ENCODE results near the gene KRT10. TPM values are rescaled to one million over a fixed set of nuclear protein-coding genes. Genes with fewer than 3 reads are reported as not detected.
A peak's percentile ranks its signal among the peaks of the same experiment; 100 is the strongest.
"Not testable (repeated sequence)": the region's sequence is repeated elsewhere in the genome, so short reads cannot be mapped to it uniquely, and the experiment has no call there.

Gene KRT10
- polyA plus RNA-seq (ENCODE audit: insufficient read length in 12 of 12) = 1,000 to 10,000 TPM in 1 of 12 donors, 100 to 1,000 TPM in 2, 10 to 100 TPM in 8, not detected in 1; 26.9 to 1,201 (median 45.0) TPM
- long read RNA-seq, donor 1, transcript KRT10-202 (2 exons, 583 nt) = major isoform, 7 of 66 reads
- long read RNA-seq, donor 1, partial matches to known transcripts = 59 of 66 reads
- long read RNA-seq, donor 1, other reads (novel, unspliced or antisense) = 0 of 66 reads
- long read RNA-seq, donor 2, transcript KRT10-202 (2 exons, 583 nt) = major isoform, 7 of 85 reads
- long read RNA-seq, donor 2, partial matches to known transcripts = 78 of 85 reads
- long read RNA-seq, donor 2, other reads (novel, unspliced or antisense) = 0 of 85 reads
- long read RNA-seq, donor 3, partial matches to known transcripts = 27 of 28 reads
- long read RNA-seq, donor 3, other reads (novel, unspliced or antisense) = 0 of 28 reads
- long read RNA-seq, donor 4, partial matches to known transcripts = 20 of 21 reads
- long read RNA-seq, donor 4, other reads (novel, unspliced or antisense) = 0 of 21 reads
- long read RNA-seq, donor 5, transcript KRT10-202 (2 exons, 583 nt) = major isoform, 8 of 90 reads
- long read RNA-seq, donor 5, partial matches to known transcripts = 82 of 90 reads
- long read RNA-seq, donor 5, other reads (novel, unspliced or antisense) = 0 of 90 reads
- long read RNA-seq, donor 6, partial matches to known transcripts = 29 of 38 reads
- long read RNA-seq, donor 6, other reads (novel, unspliced or antisense) = 7 of 38 reads
- long read RNA-seq, donor 7, transcript KRT10-201 (8 exons, 2,124 nt) = major isoform, 14 of 77 reads
- long read RNA-seq, donor 7, partial matches to known transcripts = 51 of 77 reads
- long read RNA-seq, donor 7, other reads (novel, unspliced or antisense) = 9 of 77 reads
- long read RNA-seq, donor 8, partial matches to known transcripts = 48 of 52 reads
- long read RNA-seq, donor 8, other reads (novel, unspliced or antisense) = 0 of 52 reads
- long read RNA-seq, donor 9, transcript KRT10-201 (8 exons, 2,124 nt) = major isoform, 49 of 181 reads
- long read RNA-seq, donor 9, partial matches to known transcripts = 128 of 181 reads
- long read RNA-seq, donor 9, other reads (novel, unspliced or antisense) = 0 of 181 reads
- long read RNA-seq, donor 10, partial matches to known transcripts = 46 of 49 reads
- long read RNA-seq, donor 10, other reads (novel, unspliced or antisense) = 0 of 49 reads
- long read RNA-seq, donor 11, transcript KRT10-202 (2 exons, 583 nt) = major isoform, 5 of 111 reads
- long read RNA-seq, donor 11, partial matches to known transcripts = 104 of 111 reads
- long read RNA-seq, donor 11, other reads (novel, unspliced or antisense) = 0 of 111 reads

DNA sequence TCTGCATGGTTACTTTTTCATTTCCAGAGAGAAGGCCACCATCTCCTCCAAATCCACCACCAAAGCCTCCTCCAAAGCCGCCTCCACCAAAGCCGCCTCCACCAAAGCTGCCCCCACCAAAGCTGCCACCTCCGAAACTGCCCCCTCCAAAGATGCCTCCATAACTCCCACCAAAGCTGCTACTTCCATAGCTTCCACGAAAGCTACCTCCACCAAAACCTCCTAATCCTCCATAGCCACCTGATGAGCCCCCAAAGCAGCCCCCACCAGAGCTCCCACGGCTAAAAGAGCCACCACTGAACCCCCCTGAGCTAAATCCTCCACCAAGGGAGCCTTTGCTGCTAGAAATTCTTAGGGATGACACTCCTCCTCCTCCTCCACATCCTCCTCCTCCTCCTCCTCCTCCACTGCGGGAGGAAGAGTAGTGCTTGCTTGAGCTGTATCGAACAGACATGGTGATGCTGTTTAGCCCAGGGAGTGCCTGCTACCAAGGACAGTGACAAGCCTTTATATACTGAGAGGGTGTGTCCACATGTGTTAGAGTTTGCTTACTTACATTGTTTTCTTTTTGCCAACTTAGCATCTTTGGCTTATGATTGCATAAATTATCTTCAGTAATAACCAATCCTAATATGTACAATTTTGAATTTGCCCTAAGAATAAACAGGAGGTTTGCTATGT is at the start of gene KRT10:
KRT10 (minus strand) TSS at position 483 of the 681 bp plus-strand sequence; CDS start at position 454, 29 bp downstream.
- no peak for DNase-seq

DNA sequence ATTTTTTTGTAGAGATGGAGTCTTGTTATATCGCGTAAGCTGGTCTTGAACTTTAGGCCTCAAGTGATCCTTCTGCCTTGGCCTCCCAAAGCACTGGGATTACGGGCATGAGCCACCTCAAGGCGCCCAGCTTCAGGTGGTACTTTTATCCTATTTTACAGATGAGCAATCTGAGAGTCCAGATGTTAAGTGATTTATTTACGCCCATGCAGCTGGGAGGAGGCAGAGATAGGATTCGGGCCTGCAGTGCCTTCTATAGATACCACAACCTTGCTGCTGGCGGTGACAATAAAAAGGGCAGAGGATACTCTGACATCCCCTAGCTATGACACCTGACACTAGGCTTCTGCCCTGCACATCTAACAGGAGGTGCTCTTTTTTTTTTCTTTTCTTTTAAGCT is 48.9 kb upstream of the KRT10 start:
- no peak for DNase-seq

GRCh38 chr17:40870136-40870535 is 47.7 kb upstream of the KRT10 start:
- DNase-seq = no peak

DNA sequence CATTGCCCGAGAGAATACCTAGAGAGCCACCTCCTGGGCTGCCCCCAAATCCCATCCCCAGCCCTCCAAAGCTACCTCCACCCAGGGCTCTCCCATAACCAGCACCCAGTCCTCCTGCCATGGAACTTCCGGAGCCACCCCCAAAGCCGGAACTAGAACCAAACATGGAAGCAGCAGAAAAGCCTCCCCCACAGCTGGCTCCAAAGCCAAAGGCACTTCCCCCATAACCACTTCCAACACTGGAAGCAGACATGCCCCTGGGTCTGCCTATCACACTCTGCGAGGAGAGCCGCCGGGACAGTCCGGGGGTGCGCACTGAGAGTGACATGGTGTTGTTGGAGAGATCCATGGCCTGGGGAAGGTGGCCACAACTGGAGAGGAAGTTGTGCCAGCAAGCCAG is 44.4 kb upstream of the KRT10 start, which contains the start of gene KRT12:
KRT12 (minus strand) TSS at position 386 of the 400 bp plus-strand sequence; CDS start at position 349, 37 bp downstream.
- DNase-seq = no peak

DNA sequence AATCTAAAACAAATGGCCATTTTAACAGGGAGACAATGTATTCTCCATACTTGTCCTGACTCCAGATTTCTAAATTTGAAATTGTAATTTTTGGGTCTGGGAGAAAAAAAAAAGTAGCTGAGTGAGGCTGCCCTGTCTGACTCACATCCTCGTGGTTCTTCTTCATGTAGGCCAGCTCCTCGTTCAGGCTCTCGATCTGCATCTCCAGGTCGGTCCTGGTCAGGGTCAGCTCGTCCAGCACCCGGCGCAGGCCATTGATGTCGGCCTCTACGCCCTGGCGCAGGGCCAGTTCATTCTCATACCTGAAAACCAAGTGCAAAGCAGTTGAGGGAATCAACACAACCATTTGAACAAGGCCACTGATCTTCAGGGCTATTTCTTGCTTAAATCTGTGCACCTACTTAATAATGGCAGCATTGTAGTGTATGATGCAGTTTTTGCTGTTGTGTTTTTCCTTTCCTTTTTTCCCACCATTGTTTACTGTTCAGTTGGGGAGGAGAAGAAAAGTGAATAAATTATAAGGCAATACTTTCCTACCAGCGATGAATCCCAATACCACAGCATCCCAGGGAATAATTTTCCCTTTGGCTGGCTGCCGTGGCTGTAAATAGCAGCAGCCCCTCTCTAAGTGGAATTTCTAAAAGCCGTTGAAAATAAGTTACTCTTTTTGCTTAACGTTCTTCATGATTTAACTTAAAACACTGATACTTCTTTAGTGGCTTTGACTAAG is 42.4 kb upstream of the KRT10 start:
- DNase-seq = peak; percentile 10

- DNase-seq = no peak
These were observed 40.7 kb upstream of the KRT10 start for GRCh38 chr17:40862985-40863733.

DNA sequence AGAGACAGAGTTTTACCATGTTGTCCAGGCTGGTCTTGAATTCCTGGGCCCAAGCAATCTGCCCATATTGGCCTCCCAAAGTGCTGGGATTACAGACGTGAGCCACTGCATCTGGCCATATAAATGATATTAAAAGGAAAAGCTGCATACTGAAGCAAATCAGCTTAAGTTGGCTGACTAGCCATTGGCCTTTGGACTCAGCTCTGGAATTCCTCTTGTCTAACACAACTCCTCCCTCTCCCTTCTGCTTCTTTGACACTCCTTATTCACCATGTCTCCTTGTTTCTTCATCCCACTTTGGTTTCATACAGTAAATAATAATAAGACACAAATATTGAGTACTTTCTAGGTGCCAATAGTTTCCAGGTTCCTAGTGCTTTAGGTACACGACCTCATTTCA is 37.1 kb upstream of the KRT10 start:
- DNase-seq = peak; percentile 8

DNA sequence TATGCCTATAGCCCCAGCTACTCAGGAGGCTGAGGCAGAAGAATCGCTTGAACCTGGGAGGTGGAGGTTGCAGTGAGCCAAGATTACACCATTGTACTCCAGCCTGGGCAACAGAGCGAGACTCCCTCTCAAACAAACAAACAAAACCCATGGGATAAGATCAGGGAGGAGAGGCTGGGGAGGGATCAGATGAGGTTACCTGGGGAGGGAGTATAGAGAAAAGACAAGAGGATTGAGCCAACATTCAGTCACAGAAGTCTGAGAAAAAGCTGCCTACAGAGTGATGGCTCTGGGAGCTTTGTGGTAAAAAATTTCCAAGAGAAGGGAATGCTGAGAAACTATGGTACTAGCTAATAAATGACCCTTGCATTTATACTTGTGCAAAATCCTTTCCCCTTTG is 36.3 kb upstream of the KRT10 start:
- not testable (repeated sequence) for DNase-seq

DNA sequence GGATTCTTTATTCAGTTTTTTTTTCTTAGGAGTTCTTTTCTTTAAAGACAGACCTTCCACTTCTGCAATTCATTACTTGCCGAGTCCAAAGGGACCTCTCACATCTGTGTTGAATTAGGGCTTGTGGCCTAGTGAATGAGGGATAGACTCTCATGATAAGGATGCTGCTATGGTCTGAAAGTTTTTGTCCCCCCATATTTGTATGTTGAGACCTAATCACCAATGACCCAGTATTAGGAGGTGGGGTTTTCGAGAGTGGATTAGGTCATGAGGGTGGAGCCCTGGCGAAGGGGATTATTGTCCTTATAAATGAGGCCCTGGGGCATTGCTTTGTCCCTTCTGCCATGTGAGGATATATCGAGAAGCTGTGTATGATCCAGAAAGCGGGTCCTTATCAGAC is 35.1 kb upstream of the KRT10 start:
- DNase-seq = peak; percentile 61

DNA sequence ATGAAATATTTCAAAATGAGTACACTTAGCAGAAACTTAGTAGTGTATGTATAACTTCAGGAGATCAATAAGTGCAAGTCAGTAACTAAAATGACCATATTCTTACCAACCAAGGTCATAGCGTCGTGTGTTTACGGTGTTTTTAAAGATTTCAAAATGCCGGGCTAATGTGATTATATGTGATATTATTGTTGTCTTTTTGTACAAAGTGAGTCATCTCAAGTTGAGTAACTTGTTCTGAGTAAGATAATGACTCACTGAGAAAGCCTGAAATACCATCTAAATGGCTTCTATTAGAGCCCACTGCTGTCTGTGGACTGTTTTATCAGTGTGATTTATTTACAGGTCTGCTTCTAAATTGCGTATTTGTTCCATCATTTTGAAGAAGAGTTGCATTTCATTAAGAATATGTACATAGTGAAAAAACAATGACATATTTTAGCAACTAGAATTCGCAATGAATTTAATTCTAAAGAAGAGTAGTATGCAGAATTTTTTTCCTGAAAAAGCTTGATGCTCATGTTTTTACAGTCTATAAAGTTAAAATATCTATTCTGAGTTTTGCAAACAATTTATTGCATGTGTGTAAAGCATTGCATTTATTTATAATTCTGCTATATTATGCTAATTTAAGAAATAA is 31.9 kb upstream of the KRT10 start:
- DNase-seq = no peak

DNA sequence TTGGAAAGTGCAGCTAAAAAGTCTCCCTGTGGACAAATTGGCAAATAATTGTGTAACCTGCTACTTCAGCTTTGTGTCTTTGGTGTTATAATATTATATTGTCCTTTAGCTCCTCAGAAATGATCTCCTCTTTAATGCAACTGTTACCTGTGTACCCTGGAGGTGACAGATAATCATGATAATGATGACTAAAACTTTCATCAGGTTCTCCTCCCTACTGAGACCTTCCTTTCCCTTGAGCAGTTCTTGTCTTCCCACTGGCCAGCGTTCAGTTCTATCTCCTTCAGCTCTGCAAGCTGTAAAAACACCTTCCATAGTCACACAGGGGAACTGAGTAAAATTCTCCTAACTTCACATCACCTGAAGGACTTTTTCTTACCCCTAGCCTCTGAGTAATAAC is 29.9 kb upstream of the KRT10 start:
- DNase-seq = no peak

GRCh38 chr17:40850293-40850972 is 28.0 kb upstream of the KRT10 start:
- no peak for DNase-seq

- no peak for DNase-seq
These were observed 27.3 kb upstream of the KRT10 start for GRCh38 chr17:40849723-40850122.

GRCh38 chr17:40848583-40849235 is 26.3 kb upstream of the KRT10 start:
- DNase-seq = no peak

DNA sequence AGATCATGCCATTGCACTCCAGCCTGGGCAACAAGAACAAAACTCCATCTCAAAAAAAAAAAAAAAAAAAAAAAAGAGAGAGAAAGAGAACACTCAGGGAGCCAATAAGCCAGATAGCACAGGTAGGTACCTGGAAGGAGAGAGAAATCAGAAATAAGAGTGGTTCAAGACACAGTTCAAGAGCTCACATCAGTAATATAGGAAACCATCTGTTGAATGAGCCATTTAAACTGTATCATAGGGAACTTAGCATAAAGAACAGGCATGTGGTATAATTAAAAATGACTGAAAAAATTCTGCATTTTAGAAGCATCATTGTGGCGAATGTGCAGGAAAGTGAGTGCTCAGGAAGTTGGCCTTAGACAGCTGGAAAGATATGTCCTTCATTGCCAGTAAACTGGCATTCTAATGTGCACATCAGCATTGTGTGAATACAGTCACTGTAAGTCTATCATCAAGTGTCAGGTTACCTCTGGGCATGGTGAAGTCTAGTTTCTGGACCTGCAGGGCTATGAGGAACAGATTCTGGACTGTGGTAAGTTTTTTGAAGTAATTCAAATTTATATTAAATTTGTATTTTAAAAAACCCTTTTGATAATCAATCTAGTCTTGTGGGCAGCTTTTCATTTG is 24.2 kb upstream of the KRT10 start:
- DNase-seq = no peak

DNA sequence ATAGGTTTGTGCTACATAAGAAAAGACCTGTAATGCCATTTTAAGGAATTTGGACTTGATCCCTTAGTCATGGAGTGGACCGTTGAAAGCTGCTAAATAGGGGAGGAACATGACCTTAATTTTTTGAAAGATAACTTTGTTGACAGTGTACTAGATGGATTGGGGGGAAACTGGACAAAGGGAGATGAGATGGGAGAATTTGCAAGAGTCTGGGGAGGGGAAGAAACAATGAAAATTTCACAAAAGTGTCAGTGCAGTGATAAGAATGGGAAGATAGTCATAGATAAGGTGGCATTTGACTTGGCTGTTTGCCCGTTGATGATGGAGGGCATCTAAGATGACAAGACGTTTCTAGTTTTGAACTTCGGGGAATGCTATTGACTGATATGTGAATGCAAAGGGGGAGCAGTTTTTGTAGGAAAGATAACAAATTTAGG is 22.3 kb upstream of the KRT10 start:
- DNase-seq = no peak

DNA sequence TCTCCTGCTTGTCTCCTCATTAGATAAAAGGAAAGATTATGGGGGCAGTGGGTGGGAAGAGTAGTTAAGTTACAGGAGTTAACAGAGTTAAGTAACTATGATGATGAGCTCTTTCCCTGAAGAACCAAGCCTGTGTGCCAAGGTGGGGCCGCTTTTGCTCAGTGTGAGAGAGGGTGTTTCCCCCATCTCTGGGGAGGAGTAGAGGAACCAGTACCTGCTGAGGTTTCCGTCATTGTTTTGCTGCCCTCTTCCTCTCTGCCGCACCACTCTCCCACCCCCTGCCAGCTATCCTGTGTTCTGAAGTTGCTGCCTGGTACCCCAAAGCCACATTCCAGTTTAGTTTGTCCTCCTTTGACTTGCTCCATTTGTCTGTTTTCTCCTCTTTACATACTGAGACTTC is 20.8 kb upstream of the KRT10 start:
- no peak for DNase-seq
